Prostate gland (tissue), 2 donors: ENCODE measurements around the gene TFAP2B. TPM values are rescaled to one million over a fixed set of nuclear protein-coding genes. Genes with fewer than 3 reads are reported as not detected.

ENCODE experiments used
- DNase-seq: peaks from one replicate; pipeline ENCODE4 v3.0.0-alpha.2; 2019; ENCODE audit warnings: low spot score
- H3K27ac ChIP-seq, 2 donors: fragments of 200-600 bp; sonication (generic); 2 replicates each; pipeline ENCODE4 v1.5.1; 2017 to 2019
- H3K27me3 ChIP-seq: fragments of 200-600 bp; sonication (generic); replicated peaks from 2 replicates; pipeline ENCODE4 v1.5.1; 2019; ENCODE audit not compliant: insufficient read depth
- H3K36me3 ChIP-seq, 2 donors: fragments of 200-600 bp; sonication (generic); 1 replicate in 1 of 2; 2 replicates in 1 of 2; pipeline versions ENCODE4 v1.5.1 to v1.8.1; 2017 to 2019
- H3K4me1 ChIP-seq: fragments of 200-600 bp; sonication (generic); replicated peaks from 2 replicates; pipeline ENCODE4 v1.5.1; 2019
- H3K4me3 ChIP-seq, 2 donors: fragments of 200-600 bp; sonication (generic); 2 replicates each; pipeline ENCODE4 v1.5.1; 2017 to 2019
- H3K9me3 ChIP-seq: fragments of 200-600 bp; sonication (generic); 2 replicates; pipeline ENCODE4 v1.5.1; 2017
- POLR2A ChIP-seq: fragments of 450-650 bp; IDR thresholded peaks from one replicate; pipeline ENCODE4 v1.6.1; 2016; ENCODE audit warnings: antibody characterized with exemption, mild to moderate bottlenecking
- POLR2AphosphoS5 ChIP-seq: sonication (generic); formaldehyde crosslinking; IDR thresholded peaks from one replicate; pipeline ENCODE4 v1.6.1; 2017; ENCODE audit warnings: antibody characterized with exemption
- WGBS: methylation state at CpG from one replicate; pipeline ENCODE4 v1.1.5; 2018; 5-methylcytosine and 5-hydroxymethylcytosine counted together
- intact Hi-C: fragments of 100-400 bp; cut with DNase I; formaldehyde crosslinking; loops from one replicate; pipeline ENCODE4 v1.14.2; 2022
- total RNA-seq, 2 donors: library from RNA; depleted of rRNA; stranded (reverse); fragments of >200 nt; gene quantifications; one replicate each; pipeline ENCODE4 v1.1.0, GENCODE V29; 2016
- TF ChIP-seq, protein P1 (sequence below), 4 experiments: fragments of 200-600 bp in 2 of 4; fragments of 450-650 bp in 2 of 4; sonication (generic) in 2 of 4; IDR thresholded peaks; 1 replicate in 3 of 4; 2 replicates in 1 of 4; pipeline ENCODE4 v1.5.1; 2016 to 2019; ENCODE audit warnings: antibody characterized with exemption in 4 of 4, mild to moderate bottlenecking in 2 of 4, moderate library complexity in 2 of 4

Gene TFAP2B
- total RNA-seq, 2 donors from 2014 or later, result 0.06 TPM; not detected in 1

- intact Hi-C loops, result no loop called here
- Histone ChIP-seq H3K36me3 (no peaks in the 10 kb centered on the region), H3K4me3 (no peak overlapping the region), H3K4me1 (no peaks in the 10 kb centered on the region), H3K9me3 (no peaks in the 10 kb centered on the region), H3K27me3 (no peaks in the 10 kb centered on the region), H3K27ac (no peak overlapping the region)
- WGBS, result 0% methylated on average over 1 of the region's 1 CpG
- DNase-seq, result no peak
- no peak for TF ChIP-seq POLR2AphosphoS5
- no peak for TF ChIP-seq POLR2A
- TF ChIP-seq, protein P1, sequence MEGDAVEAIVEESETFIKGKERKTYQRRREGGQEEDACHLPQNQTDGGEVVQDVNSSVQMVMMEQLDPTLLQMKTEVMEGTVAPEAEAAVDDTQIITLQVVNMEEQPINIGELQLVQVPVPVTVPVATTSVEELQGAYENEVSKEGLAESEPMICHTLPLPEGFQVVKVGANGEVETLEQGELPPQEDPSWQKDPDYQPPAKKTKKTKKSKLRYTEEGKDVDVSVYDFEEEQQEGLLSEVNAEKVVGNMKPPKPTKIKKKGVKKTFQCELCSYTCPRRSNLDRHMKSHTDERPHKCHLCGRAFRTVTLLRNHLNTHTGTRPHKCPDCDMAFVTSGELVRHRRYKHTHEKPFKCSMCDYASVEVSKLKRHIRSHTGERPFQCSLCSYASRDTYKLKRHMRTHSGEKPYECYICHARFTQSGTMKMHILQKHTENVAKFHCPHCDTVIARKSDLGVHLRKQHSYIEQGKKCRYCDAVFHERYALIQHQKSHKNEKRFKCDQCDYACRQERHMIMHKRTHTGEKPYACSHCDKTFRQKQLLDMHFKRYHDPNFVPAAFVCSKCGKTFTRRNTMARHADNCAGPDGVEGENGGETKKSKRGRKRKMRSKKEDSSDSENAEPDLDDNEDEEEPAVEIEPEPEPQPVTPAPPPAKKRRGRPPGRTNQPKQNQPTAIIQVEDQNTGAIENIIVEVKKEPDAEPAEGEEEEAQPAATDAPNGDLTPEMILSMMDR (IDR thresholded peaks at IDR 0.05), result no peak
Observed at GRCh38 chr6:50861692-50862091, 43.0 kb downstream of the TFAP2B start.

DNA sequence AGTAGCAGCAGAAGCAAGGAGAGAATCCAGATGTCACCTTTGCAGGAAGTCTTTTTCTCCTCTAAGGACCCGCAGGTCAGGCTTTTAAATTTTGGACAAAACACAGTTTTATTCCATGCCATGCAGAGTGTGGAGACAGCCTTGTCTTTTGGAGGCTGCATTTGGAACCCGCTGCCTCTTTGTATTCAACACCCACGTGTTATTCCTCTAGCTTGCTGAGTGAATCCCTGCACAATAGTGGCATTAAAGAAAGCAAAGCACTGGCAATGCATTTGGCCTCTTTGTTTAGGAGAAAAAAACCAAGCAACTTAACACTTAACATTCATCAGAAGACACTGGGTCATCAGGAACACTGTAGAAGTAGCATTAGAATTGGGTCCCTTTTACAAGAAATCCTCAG is 43.5 kb downstream of the TFAP2B start:
- no peak for TF ChIP-seq POLR2A
- TF ChIP-seq, protein P1 (IDR thresholded peaks at IDR 0.05), result no peak
- intact Hi-C loops, result no loop called here
- H3K27ac ChIP-seq, result no peak overlapping the region
- DNase-seq, result no peak
- H3K36me3 ChIP-seq, result no peaks in the 10 kb centered on the region
- no peak overlapping the region for H3K4me3 ChIP-seq
- no peaks in the 10 kb centered on the region for H3K9me3 ChIP-seq
- no peaks in the 10 kb centered on the region for H3K4me1 ChIP-seq
- 69% methylated on average over 3 of the region's 3 CpGs for WGBS
- no peaks in the 10 kb centered on the region for H3K27me3 ChIP-seq

DNA sequence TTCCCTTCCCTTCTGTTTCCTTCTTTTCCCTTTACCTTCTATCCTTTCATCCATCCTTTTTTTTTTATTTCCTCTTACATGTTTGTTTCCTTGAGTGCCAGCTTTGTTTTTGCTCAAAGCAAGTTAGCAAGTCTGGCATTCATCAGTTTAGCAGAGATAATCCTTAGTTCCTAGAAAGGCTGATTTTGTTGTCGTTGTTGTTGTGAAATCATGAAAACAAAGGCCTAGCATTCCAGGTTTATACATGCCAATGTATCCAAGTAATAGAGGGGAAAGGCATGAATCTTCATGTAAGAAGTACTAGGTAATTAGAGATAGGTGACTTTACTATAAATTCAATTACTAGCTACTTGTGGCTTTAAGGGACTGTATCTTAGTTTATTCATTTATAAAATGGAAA is 45.9 kb downstream of the TFAP2B start:
- DNase-seq, result no peak
- no peak for TF ChIP-seq POLR2A
- TF ChIP-seq, protein P1 (IDR thresholded peaks at IDR 0.05), result no peak
- no peak for TF ChIP-seq POLR2AphosphoS5
- 41% methylated on average over 1 of the region's 1 CpG for WGBS
- Histone ChIP-seq H3K27me3 (no peaks in the 10 kb centered on the region), H3K4me3 (no peak overlapping the region), H3K27ac (no peak overlapping the region), H3K9me3 (no peaks in the 10 kb centered on the region), H3K36me3 (no peaks in the 10 kb centered on the region), H3K4me1 (no peaks in the 10 kb centered on the region)
- intact Hi-C loops, result no loop called here

DNA sequence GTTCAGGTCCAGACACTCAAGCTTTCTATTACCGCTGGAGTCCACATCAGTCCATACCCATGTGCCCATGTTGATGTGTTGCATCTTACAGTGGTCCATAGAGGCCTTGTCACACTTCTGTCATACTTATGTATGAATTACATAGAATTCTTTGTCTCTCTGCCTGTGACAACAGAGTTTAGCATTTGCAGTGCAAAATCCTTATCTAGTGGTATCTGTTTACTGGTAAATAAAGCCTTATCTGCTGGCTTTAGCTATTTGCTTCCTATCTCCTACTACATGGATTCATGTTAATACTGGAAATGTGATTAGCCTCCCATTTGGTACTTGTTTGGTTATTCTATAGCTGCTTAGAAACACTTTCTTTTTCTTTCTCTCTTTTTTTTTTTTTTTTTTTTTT is 49.8 kb downstream of the TFAP2B start:
- TF ChIP-seq POLR2AphosphoS5, result no peak
- TF ChIP-seq, protein P1 (IDR thresholded peaks at IDR 0.05), result no peak
- no peak for TF ChIP-seq POLR2A
- no peaks in the 10 kb centered on the region for H3K27me3 ChIP-seq
- no peak overlapping the region for H3K27ac ChIP-seq
- H3K4me3 ChIP-seq, result no peak overlapping the region
- intact Hi-C loops, result no loop called here
- no peak for DNase-seq
- H3K9me3 ChIP-seq, result no peaks in the 10 kb centered on the region
- 100% methylated on average over 1 of the region's 1 CpG for WGBS
- no peaks in the 10 kb centered on the region for H3K36me3 ChIP-seq
- H3K4me1 ChIP-seq, result no peaks in the 10 kb centered on the region

DNA sequence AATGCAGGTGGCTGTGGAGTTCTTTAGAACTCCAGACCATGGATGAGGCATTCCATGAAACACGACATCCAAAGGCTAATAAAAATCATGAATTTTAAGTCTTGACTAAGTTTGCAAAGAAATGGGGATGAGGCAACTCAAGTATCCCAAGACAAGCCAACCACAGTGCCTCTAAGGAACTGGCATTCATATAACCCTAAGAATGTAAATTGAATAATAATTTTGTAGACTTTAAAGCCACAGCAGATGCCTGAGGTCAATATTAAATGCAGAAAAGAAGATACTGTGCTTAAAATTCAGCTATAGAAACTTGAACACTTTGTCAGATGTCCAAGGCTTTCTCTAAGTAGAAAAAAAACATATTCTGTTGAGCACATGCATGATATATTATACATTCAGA is 54.5 kb downstream of the TFAP2B start:
- no peak for DNase-seq
- H3K9me3 ChIP-seq, result no peaks in the 10 kb centered on the region
- H3K36me3 ChIP-seq, result no peaks in the 10 kb centered on the region
- H3K27ac ChIP-seq, result no peak overlapping the region
- intact Hi-C loops, result no loop called here
- TF ChIP-seq POLR2AphosphoS5 (no peak), POLR2A (no peak)
- TF ChIP-seq, protein P1 (IDR thresholded peaks at IDR 0.05), result no peak
- H3K4me1 ChIP-seq, result no peaks in the 10 kb centered on the region
- no peaks in the 10 kb centered on the region for H3K27me3 ChIP-seq
- H3K4me3 ChIP-seq, result no peak overlapping the region
- WGBS, result 73% methylated on average over 1 of the region's 1 CpG
